Spleen (tissue), 7 donors: ENCODE results near the gene STIM1.

Experiments
- POLR2A ChIP-seq, 3 donors: fragments of 450-650 bp; IDR thresholded peaks; one replicate each; pipeline ENCODE4 v1.5.1; 2017; ENCODE audit warnings: antibody characterized with exemption in 3 of 3, mild to moderate bottlenecking in 1 of 3
- POLR2AphosphoS5 ChIP-seq, 3 donors: sonication (generic); formaldehyde crosslinking; IDR thresholded peaks; one replicate each; pipeline ENCODE4 v1.5.1; 2017; ENCODE audit warnings: antibody characterized with exemption in 3 of 3
- TF ChIP-seq, protein P1 (sequence below), 11 experiments: fragments of 200-600 bp in 7 of 11; fragments of 450-650 bp in 4 of 11; sonication (generic) in 4 of 11; IDR thresholded peaks in 8 of 11; conservative IDR thresholded peaks in 3 of 11; 1 replicate in 7 of 11; 2 replicates in 4 of 11; pipeline versions ENCODE4 v1.4.0 to v1.8.0; 2016 to 2021; ENCODE audit warnings: antibody characterized with exemption in 11 of 11, inconsistent platforms in 4 of 11, mild to moderate bottlenecking in 1 of 11
- donor health status: DM: no; HTN: no; CAD: no; lungs with moderate emphysema.
- donor health status: DM: no; HTN: no; CAD: no.
- donor health status: DM: no; HTN: no; CAD: no.

DNA sequence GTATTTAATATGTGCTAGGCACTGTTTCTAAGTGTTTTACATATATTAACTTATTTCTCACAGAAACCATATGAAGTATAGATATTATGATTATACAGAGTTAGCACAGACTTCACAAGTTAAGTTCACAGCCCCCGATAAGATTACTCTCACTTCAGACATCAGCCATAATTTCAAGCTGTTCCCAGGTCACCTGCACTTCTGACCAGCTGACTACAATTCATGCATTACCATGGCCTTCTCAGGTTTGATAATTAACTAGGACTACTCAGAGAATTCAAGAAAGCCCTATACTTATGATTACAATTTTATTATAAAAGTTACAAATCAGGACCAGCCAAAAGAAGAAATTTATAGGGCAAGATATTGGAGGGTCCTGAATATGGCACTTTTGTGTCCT is 170.9 kb downstream of the STIM1 start:
- TF ChIP-seq POLR2A (IDR thresholded peaks at IDR 0.05) (no peak), POLR2AphosphoS5 (IDR thresholded peaks at IDR 0.05) (no peak)
- TF ChIP-seq, protein P1, sequence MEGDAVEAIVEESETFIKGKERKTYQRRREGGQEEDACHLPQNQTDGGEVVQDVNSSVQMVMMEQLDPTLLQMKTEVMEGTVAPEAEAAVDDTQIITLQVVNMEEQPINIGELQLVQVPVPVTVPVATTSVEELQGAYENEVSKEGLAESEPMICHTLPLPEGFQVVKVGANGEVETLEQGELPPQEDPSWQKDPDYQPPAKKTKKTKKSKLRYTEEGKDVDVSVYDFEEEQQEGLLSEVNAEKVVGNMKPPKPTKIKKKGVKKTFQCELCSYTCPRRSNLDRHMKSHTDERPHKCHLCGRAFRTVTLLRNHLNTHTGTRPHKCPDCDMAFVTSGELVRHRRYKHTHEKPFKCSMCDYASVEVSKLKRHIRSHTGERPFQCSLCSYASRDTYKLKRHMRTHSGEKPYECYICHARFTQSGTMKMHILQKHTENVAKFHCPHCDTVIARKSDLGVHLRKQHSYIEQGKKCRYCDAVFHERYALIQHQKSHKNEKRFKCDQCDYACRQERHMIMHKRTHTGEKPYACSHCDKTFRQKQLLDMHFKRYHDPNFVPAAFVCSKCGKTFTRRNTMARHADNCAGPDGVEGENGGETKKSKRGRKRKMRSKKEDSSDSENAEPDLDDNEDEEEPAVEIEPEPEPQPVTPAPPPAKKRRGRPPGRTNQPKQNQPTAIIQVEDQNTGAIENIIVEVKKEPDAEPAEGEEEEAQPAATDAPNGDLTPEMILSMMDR (IDR thresholded peaks at IDR 0.05 in 8 of 11, conservative IDR thresholded peaks at IDR 0.05 in 3 of 11) = no peak
